Fibroblast of peridontal ligament (primary cell): ENCODE measurements around the gene ZSWIM4.

Source experiments
- DNase-seq: peaks from one replicate; pipeline ENCODE4 v3.0.0-alpha.2; 2010; ENCODE audit errors: extremely low read depth

The ZSWIM4 gene

DNA sequence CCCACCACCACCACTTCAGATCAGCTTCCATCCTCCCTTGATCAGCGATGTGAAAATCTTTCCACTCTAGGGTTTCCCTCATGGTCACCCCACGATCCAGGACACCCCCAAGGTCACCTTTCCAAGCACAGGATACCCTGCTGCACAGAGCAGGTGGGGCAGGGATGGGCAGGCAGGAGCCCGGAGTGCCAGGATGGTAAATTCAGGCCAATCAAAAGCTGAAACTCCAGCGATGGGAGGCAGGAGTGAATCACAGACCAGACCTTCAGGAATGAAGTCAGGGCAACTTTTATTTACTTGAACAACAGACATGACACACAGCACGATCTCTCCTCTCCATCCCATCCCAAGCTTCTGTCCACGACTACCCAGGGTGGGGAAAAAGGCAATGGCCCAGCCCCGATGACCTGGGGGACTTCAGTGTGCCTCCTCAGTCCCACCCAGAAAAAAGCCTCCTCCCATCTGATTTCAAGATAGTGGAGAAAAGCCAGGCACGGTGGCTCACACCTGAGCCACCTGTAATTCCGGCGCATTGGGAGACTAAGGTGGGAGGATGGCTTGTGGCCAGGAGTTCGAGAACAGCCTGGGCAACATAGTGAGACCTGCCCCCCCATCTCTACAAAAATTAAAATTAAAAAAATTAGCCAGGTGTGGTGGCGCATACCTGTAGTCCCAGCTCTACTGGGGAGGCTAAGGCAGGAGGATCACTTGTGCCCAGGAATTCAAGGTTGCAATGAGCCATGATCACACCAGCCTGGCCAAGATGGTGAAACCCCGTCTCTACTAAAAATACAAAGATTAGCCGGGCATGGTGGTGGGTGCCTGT is 39.2 kb downstream of the ZSWIM4 start:
- no peak for DNase-seq

DNA sequence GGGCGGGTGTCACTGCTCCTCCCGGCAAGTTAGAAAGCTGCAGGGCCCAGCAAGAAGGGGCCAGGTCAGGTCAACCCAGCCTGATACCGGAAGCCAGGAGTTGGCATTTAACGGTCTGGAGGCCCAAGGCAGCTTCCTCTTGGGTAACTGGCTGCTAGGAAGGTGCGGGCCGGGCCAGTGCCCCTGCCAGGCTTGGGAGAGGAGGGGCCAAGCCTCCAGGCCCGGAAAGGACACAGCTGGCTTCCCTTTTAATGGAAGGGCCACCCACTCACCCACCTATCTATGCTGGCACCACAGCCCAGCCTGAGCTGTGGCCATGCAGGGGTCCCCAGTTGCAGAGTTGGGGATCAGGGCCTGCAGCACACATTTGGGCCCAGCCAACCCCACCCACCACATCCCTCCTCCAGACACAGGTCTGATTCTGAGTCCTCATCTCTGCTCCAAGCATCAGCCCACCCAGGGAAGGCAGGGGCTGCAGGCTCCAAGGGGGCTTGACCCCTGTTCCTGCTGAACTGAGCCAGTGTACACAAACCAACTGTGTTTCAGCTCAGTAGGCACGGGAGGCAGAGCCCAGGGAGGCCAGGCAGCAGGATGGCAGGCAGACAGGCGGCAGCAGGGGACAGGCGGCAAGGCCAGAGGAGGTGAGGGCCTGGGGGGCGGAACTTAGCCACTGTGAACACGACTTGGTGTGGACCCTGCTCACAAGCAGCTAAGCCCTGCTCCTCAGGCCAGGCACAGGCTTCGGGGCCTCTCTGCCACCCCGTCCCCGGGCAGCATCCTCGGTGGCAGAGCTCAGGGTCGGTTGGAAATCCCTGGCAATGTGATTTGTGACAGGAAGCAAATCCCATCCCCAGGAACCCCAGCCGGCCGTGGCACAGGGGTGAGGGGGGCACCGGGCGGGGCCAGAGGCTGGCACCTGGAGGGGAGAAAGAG is 40.8 kb downstream of the ZSWIM4 start:
- no peak for DNase-seq

DNA sequence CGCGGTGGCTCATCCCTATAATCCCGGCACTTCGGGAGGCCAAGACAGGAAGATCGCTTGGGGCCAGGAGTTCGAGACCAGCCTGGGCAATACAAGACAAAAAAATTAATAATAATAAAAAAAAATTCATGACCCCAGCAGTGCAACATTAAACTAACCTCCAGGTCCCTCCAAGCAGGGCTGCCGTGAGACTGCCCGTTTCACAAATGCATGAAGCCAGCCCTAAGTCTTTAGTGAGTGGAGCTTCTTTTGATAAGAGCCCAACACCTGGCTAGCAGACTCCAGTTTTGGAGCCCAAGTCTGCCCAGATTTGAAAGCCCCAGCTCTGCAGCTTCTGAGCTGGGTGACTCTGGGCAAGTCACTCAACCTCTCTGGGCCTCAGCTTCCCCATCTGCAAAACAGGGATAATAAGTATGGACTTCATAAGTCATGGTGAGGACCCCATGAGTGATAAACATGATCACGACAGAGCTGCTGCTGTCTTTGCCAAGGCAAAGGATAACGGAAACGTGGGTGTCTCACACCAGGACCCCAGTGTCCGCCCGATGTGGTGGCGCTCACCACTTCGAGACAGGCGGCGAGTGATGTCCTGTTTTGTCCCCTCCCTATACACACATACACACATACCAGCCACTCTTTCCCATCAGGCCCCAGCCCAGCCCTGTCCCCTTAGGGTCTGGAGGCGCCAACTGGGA is 43.3 kb downstream of the ZSWIM4 start:
- DNase-seq = no peak

DNA sequence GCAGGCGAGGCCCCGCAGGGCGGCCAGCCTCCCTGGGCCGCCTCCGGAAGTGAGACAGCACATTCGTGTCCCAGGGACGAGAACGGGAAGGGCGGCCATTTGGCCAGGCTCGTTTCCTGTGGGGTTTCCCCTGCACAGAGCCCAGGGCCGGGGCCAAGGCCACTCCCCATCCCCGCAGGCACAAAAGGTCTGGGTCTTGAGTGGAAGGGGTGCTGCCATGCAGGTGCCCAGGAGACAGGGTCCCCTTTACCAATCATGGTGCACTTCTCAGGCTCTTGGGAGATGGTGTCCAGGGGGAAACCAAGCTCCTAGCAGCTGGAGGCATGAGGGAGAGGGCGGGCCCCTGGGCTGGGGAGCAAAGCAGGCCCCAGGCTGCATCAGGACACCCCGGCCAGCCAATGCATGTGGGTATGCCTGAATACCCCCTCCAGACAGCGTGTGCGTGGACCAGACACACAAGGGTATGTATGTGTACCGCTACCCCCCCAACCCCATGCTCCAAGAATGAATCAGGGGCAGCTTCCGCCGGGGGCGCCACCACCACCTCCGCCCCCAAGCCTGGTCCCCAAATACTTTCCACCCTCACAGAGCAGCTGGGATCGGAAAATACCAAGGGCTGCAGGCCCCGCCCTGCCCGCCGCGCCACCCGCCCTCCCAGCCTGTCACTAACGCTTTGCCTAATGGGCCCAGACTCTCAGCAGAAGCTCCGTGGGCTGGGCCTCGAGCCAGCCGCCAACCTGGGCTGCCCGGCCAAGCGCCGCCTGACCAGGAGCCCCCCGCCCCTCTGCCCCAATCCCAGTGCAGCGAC is 44.1 kb downstream of the ZSWIM4 start:
- DNase-seq = peak; percentile 57

DNA sequence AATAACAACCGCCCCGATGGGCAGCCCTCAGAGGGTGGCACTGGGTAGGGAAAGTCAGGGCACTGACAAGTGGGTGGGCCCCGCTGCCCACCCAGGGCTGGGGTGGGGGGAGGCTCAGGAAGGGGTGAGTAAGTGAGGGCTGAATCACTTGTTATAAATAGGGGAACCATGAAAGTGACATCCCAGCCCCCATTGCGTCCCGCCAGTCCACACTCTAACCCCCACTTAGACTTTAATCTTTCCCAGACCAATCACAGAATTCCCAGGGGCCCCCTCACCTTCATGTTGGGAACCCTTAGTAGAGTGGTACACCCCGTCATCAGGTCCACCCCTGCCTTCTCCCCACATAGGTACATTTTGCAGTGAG is 44.7 kb downstream of the ZSWIM4 start:
- no peak for DNase-seq

DNA sequence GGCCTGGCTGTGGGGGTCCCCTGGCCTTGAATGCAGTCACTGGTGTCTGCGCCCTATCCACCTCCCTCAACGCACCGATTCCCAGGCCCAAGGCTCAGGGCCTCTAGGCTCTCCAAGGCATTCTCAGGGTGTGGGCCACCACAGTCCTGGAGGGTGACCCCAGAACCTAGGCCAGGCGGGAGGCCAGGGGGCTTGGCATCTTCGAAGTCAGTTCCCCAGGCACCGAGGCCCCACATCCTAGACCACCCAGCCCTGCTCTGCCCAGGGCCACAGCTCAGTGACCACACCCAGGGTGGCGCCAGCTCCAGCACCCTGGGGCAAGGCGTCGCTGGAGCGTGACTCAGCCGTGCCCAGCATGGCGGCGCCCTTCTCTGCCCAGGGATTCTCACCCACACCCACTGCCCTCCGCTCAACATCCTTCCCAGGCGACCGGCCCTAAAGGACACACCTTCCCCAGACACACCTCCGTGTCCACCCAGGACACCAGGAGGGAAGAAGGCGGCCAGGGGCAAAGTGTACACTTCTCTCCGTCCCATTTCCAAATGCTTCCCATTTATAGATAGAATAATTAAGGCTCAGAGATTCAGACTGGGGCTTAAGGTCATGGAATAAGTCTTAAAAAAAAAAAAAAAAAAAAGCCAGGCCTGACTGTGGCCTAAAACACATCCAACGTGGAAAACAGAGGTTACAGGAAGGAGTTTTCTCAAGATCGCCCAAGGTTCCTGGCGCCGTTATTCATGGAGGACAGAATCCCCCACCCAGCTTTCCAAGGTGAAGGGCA is 45.3 kb downstream of the ZSWIM4 start:
- no peak for DNase-seq

DNA sequence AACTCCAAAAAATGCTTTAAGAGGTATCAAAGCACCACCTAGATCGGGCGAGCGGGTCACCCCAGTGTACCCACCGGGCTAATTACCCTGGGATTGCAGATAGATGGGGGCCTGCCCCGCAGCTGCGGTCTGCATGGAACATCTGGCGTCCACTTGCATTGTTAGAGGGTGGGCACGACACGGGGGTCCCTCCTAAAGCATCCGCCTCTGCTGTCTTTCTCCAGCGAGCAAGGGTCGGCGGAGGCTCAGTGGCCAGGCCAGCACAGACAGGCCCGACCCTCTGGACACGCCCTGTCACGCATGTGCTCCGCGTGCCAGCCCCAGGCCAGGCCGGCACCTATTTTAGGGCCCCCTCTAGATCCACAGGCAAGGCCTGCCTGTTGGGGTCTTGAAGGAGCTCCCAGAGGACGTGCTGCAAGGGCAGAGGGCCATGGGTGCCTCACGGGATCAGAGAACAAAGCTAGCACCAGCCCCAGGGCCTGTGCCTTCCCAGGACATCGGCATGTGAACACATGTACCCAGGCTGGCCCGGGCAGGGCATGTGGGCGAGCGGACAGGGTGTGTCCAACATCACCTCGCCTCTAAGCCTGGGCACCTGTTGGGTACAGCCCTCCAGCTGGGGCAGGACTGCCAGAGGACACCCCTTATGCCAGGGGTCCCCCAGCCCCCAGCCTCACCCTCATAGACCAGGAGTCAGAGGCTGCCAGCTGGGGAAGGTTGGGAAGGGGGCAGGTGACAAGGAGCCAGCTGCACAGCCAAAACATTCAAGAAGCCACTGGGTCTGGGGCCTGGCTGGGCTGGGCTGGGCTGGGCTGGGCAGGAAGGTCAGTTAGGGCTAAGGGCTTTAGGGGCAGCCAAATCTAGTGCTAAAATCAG is 46.1 kb downstream of the ZSWIM4 start:
- DNase-seq = no peak

DNA sequence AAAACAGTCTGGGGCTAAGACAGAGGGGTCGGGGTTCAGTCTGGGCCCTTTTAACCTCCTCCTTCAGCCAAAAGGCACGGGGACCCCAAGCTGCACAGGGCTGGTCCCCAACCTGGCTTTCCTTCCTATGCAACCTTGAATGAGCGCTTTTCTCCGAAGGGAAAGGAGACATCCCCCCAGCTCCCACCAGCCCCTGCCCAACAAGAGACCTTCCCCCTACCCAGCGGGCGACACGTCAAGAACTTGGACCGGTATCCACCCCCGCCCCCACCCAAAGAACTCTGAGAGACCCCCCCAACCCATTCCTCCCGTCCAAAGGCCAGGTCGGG is 46.7 kb downstream of the ZSWIM4 start:
- DNase-seq = no peak

DNA sequence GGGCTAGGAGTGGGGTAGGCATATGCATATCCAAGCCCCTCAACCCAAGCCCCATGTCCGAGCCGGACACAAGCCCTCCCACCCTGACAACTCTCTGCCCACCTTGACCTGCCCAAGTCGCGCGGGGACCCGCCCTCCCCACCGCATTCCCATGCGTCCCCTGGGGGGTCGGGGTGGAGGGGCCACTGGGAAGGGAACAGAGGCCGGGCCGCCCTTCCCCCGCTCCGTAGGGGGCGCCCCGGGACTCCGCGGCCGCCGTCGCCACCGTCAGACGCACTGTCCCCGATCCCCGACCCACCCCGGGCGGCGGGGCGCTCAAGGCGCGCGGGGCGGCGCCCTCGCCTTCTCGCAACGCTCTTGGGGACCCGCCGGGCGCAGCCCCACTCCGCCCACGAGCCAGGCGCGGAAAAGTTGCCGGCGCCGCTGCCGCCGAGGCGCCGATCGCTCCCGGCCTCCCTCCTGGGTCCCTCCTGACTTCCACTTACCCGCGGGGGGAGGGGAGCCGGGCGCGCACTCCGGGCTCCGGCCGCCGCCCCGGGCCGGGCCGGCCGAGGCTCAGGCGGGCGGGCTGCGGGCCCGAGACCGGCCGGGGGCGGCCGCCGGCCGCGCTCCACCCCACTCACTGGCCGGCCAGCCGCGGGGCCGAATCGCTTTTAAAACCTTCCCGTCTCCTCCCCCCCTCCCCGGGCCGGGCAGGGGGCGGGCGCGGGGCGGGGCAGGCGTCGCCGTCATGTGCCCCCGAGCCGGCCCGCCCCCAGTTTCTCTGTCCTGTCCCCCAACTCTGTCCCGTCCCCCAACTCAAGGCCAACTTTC is 47.3 kb downstream of the ZSWIM4 start:
- peak; percentile 65 for DNase-seq

DNA sequence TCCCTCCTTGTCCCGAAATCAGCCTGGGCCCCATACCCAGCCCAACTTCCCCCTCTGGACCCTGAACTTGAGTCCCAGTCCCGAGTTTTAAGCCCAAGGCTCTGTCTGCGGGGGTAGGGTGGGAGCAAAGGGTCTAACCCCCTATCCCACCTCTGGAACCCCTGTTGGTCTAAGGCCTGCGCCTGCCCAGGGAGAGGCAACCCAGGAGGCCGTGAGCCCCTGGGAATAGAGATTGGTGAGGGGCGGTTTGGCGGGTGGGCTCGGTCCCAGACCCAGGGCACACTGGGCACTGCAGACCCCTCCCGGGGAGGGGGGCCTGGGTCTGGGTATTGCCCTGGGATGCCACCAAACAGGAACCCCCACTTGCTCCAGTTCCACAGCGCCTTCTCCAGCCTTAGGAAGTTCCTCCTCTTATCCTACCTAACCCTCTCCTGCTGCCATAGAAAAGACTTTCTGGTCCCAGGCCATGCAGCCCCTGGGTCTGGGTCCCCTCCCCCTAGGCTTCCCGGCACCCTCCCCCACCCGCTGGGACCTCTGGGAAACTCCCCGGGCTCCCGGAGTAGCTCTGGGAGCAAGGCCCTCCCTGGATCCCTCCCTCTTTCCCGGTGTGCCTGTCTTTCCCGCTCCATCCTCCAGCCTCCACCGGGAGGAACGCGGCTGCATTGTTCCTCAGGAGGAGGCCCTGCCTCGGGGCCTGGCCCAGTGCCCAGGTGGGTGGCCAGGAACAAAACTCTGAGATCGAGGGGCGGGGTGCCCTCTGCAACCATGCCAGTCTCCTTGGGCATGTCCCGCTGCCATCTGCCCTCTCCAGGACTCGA is 48.1 kb downstream of the ZSWIM4 start:
- DNase-seq = no peak

DNA sequence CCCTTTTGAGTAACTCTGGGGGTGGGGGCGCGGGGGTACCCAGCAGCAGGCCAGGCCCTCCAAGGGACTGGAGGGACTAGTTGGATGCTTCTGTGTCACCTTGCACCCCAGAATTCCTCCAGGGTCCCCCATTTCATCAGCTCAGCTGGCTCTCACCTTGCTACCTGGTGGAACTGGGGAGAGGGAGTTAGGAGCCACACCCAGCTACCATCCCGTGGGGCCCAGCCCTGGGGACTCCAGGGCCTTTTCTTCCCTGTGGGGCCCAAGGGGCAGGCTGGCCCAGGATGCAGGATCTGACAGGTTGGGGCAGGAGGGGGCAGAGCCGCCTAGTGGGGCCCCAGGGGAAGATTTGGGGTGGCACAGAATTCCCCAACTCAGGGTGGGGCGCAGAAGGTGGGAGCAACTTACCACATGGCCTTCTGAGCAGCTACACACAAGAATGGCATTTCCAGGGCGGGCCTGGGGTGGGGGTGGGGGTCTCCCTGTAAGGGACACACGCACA is 48.9 kb downstream of the ZSWIM4 start:
- no peak for DNase-seq

DNA sequence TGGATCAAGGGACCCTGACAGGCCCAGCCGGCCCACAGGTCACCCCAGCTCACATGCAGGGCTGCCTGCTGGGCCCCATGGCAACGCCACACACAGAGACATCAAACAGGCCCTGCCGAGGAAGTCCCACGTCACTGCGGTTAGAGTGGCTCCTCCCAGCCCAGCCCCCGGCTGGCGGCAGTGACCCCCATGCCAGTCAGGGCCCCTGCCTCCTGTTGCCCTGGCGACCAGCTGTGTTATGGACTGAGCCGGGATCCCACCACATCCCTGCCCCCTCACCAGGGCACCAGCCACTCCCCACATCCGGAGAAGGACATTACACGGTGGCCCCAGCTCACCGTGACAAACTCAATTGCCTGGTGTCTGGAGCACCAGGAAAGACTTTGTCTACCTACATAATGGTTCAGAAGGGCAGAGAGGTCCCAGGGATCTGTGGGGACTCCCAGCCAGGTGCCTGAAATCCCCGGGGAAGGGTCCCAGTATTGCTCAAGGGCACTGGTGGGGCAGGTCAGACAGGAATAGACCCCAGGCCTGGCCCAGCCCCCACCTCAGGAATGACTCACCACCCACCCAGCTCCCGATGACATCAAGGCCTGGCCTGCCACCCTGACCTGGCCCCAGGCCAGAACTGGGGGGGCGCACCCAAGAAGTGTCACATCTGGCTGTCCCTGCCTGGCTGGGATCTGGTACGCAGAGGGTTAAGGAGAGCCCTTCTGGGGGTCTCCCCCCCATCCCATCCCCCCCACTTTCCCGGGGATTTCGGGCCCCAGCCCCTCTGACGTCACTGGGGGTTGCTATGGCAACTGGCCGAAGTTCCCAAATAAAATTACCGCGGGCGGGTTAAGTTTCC is 51.5 kb downstream of the ZSWIM4 start:
- DNase-seq = peak; percentile 91

DNA sequence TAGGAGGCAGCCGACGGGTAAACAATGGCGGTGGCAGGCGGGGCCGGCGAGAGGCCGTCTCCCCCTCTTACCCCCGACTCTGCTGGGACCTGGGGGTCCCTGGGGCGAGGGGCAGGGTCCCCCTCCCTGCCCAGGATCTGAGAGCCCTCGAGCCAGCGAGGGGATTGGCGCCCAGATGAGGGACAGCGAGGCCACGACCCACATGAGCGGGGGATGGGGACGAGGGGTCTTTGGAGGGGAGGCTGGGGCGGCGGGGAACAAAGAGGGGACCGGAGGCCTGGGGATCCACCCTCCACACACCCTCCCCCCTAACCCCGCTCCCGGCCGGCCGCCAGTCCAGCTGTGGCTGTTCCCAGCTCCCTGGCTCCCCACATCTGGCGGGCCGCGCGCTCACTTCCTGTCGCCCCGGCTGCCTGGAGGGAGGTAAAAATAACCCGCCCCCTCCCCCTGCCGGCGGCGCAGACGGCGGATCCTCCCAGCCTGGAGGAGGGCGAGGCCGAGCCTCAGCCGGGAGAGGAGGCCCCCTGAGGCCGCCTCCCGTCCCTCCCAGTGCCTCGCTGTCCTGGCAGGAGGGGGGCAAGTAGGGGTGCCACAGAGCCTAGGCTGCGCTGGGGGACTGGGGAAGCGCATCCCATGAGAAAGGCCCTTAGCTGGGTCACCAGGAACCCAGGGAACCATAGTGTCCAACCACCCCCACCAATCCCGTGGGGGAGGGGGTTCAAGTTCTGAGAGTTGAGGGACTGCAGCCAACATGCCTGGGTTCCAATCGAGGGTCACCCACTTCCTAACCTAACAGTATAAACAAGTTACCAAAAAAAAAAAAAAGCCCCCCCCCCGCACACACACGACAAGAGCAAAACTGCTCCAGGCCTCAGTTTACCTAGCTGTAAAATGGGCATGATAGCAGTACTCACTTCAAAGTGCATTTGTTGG is 52.4 kb downstream of the ZSWIM4 start:
- DNase-seq = peak; percentile 86

DNA sequence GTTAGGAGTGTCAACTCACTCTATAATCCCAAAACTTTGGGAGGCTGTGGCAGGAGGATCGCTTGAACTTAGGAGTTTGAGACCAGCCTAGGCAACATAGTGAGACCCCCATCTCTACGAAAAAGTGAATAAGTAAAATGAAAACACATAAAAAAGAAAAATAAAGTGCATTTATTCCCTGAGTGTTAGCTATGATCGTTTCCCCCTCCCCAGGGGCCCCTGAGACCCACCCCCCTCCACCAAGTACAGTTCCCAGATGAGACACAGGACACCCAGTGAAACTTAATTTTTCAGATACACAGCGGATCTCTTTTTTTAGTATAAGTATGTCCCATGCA is 53.1 kb downstream of the ZSWIM4 start:
- DNase-seq = no peak

DNA sequence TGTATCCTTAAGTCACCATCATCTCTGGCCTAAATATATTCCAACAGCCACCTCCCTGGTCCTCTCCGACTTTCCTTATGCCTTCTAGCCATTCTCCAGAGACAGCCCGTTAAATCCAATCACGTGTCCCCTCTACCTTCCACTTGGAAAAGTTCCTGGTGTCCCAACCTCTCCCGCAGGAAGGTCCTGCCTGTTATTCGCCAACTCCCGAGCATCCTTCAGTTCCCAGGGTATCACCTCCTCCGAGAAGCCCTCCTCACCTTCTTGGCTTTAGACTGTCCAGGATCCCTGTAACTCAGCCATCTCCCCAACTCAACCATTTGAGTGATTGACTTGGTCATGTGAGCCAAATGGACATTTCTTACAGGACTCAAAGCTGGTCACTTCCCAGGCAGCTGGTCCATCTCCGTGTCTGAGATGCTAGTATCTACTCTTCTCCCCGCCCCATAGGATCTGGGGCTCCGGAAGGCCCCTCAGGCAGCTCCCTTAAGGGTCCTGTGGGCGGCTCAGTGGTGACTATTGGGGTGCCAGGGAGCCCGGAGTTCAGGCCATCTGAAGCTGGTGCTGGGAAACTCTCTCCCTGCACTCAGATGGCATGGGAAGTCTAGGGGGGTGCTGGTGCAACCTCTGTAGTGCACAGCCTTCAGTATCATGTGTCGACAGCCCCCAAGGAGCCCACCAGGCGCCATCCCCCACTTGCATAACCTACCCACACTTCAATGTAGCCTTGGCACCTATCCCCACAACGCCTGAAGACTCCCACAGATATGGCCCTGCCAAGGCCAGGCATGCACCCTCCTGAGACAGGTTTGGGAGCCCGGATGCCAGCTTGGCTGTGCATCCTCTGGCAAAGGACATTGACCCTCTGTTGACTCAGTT is 53.8 kb downstream of the ZSWIM4 start:
- no peak for DNase-seq
